Amygdala (tissue), 56 donors: ENCODE measurements around the gene PHC2.

Experiments used
- DNase-seq, 56 donors: peaks; one replicate each; lab custom pipeline; 2025; lab: John Stamatoyannopoulos, UW

The PHC2 gene

DNA sequence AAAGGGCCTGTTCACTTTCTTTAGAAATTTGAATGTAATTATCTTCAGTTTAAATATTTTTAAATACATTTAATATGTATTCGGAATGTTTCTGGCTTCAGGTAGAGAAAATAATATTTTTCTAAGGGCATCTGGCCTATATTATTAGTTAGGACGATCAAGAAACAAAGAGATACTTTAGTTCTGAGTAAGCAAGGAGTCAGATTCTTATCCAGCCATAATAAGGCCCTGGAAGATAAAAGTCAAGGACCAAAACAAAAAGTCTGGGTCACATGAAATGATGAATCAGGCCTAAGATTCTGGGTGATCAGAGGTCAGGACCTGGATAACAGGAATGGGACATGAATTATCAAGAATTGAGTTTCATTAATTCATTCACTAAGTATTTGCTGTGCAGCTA is 6.3 kb downstream of the PHC2 start:
- DNase-seq, result no peak

DNA sequence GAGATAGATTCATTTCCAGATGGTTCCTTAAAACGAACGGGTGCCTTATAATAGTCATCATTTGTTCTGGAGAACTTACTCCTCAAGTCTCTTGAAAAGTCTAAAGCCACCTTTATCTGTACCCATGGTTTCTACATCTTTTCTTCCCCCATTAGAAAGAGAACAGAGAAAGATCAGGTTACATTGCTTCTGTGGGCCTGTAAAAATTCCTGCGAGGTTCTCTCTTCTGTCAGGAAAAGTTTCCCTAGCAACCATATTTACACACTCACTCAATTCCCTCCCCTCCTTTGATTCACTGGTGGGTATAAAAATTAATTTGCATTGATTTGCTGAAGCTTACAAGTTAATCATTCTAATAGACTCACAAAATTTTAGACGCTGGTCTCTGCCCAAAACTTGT is 6.7 kb downstream of the PHC2 start:
- DNase-seq, result no peak

DNA sequence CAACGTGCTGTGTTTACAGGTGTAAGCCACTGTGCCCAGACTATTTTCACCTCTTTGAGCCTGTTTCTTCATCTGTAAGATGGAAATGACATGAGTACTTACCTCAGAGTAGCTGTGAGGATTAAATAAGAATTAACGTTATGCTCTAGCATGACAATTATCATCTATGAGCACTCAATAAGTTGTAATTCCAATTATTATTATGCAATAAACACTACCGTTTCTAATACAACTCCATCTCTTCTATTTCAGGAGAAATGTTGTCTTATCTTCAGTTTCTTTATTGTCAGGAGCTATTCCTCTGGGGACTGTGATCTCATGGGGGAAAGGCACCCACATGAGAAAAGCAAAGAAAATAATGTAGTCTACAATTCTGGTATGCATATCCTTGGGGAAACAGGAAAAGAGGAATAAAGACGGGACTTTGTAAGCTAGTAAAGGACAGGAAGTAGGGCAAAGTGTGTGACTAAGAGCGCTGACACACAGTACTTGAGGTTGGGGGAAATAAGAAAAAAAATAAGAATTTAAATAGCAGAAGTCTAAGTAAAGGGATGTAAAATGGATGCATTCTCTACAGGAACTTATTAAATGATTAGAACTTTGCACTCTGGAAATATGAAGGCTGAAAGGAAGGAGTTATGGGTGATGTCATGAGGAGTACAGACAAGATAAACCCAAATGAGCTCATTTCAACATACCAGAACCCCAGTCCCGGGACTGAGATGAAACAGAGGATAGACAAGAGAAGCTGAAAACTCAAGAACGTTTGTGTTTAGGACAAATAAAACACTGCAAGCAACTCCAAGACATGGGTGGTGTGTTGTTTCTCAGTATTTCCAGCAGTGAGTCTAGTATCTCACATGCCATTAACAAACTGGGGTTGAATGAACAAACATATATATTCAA is 9.8 kb downstream of the PHC2 start:
- no peak for DNase-seq

DNA sequence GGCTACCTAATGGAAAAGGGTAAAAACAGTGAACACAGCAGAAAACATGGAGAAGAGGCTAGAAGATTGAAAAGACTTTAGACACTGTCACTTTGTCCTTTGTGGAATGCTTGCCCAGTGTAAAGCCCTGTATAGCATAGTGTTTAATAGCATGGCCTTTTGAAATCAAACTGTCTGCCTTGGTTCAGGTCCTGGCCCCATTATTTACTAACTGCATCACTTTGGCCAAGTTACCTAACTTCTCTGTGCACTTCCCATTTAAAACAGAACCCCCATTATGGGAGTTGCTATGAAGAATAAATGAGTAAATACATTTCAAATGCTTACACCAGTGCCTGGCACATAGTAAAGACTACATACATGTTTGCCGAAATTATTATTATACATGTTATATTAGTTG is 12.1 kb downstream of the PHC2 start:
- DNase-seq, result no peak

DNA sequence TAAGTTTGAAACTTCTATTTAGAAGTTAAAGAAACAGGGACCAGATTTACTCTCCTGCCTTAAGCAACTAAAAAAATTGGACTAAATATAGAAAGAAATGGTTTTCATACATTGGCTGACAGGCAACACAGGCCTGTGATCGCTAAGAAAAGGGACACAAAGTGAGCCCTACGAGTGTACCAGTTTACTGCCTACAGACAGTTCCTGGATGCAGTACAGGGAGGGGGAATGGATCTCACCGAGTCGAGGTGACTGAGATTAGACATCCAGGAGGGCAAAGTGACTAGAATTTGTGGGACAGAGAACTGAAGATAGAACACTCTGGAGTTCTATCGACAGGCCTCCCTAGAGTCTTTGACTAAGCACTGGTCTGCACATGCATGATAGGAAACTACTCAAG is 16.0 kb downstream of the PHC2 start:
- no peak for DNase-seq

DNA sequence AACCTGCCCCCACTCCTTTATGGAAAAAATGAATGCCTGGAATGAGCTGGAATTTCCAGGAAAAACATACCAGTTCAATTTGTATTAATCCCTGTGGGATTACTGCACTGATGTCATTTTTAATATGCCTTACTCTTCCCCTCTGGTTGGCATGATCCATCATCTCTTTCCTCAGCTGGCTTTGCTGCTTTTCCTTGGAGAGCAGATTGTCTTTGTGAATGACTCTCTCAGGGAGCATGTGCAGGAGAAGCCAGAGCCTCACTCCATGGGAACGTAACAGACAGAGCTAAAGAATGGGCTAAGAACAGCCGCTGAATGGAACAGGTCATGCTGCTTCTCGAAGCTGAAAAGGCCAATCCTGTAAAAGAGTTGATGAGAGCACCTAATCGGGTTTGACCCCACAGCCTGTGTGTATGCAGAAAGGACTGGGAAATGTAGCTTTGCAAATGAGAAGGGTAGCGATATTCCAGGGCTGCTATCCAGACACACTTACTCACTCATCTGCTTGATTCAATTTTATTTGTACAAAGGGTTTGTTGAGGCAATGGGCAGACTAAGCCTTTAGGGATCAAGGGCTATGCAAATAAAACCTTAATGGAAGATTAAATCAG is 20.7 kb downstream of the PHC2 start:
- DNase-seq, result peak in 15 of 56 donors; percentile 9 to 58 (median 34)

DNA sequence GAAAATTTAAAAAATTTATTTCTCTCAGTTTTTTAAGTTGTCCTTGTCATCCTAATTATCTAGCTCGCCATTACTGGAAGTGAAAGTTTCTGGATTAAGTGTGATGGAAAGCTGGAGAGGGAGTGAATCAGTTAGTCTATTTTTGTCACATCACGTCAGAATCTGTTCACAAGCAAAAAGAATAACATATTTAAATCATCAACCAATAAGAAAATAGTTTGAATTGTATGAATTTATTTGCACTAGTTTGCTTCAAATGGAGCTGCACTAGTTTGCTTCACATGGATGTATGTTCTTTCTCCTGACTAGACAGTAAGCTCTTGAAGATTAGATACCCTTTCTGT is 22.8 kb downstream of the PHC2 start:
- DNase-seq, result no peak

DNA sequence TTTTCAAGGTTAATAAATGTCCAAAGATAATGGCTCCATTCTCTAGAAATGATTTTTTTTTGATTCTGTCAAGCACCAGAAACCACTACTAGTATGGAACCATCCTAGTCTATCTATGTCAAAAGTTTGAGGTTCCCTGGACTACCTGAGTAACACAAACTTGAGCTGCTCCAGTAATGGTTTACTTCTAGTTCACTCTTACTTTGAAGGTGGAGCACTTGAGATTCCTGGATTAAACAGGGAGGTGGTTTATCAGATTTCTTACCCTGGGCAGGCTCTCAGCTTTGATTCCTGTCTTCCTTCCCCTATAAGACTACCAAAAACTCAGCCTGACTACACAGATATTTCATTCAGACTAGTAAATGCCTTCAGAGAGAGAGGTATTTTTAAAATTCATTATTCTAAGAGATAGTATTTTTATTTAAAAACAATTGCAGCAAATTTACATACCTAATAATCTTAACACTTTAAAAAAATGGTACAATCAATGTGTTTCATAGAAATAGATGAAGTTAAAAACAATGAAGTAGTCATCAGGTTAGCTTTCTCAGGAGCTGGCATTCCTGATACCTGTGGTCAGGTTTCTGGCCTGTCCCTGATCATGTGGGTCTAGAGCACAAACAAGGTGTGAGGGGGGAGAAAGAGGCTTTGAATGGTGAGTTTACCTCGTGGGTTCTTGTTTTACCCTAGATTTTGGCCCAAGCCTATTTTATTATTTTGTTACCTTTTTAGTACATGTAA is 23.4 kb downstream of the PHC2 start:
- DNase-seq, result no peak

DNA sequence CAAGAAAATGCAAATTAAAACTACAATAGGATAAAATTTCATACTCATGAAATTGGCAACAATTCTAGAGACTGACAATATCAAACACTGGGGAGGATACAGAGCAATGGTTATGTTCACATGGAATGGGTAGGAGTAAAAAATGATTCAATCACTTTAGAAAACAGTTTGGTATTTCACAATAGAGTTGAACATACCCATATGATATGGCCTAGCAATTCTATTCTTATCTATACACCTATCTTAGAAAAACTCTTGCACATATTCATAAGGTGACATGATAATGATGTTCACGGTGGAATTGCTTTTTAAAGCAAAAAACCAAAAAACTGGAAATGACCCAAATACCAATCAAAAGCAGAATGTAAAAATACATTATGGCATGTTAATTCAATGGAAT is 28.7 kb downstream of the PHC2 start:
- no peak for DNase-seq

DNA sequence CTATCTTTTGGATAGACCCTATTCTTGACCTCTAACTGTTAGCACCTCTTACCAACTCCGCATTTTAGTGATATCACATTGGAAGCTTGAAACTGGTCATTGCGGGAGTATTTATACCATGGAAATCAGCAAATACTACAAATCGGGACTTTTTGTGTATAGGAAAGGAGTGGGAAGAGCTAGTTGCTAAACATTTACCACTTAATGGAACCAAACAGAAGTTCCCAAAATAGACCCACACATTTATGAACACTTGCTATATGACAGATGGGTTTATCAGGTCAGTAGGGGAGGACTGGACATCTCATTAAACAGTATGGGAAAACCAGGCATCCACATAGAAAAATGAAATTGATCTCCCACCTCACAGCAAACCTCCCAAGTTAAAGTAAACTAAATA is 29.4 kb downstream of the PHC2 start:
- no peak for DNase-seq

DNA sequence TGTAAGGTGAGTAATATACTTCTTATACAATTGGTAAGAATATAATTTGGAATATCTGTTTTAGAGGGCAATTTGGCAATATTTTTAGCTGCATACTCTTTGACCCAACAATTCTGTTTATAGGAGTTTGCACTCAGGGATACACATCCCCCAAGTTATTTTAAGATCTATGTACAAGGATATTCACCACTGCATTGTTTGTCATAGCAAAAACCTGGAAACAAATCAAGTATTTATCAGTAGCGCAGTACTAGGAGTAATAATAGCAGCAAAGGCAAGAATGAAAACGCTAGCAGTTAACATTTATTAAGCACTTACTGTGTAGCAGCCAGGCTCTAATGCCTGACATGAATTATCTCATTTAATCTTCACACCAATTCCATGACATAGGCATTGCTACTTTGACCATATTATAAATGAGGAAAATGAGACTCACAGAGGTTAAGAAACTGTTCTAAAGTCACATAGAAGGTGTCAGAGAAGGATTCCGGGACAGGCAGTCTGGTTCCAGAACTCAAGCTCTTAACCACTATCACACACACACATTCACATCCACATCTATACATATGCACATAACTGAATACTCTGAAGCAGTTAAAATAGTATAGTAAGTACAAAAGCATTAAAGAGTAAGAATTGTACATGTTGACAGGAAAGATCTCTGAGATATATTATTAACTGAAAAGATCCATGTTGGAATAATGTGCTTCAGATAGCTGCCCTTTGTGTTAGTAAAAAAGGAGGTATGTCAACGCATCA is 30.6 kb downstream of the PHC2 start:
- DNase-seq, result no peak

DNA sequence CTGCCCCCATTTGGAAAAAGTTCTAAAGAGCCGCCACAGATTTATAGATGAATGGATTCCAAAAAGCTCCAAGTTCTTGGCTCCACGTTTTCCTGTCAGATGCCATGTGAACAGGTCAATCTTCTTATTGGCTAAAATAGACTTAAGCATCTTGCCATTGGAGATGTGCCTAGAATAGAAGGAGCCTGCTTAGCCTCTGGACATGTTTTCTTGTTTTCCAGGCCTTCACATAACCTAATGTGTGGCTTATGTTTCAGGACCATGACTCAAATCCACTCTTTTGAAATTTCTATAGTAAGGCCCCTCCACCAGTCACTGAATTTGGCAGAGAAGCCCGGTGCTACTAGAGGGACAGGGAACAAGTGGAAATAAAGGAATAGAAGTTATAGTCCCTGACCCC is 31.5 kb downstream of the PHC2 start:
- no peak for DNase-seq

DNA sequence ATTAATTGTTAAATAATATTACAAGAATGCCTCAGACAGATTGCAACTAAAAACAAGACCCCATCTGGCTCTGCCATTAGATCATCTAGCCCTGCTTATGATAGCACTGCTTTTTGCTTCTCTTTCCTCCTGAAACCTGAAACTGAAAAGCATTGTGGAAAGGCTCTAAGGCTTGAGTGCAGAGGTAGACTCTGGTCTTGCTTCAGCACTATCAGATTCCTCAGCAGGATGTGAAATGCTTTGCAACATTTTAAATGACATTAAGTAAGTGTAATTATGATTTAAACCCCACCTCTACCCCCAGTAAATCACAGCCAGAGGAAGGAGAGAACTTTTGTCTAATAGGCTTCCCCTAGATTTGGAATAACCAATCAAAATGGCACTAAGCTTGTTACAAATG is 32.9 kb downstream of the PHC2 start:
- DNase-seq, result no peak

DNA sequence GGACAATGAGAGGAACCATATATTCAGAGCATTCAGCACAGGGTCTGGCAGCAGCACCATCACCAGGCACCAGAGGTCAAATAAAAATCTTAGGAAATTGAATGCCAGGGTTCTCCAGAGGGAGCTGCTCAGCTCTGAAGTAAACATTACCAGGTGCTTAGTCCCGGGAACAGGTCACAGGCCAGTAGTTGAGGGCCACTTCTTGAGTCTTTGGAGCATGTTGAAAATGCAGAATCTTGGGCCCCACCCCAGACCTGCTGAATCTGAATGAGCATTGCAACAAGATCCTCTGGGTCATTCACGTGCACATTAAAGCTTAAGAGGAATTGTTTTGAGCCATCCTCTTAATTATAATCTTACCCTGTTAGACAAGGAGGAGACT is 33.8 kb downstream of the PHC2 start:
- DNase-seq, result no peak

DNA sequence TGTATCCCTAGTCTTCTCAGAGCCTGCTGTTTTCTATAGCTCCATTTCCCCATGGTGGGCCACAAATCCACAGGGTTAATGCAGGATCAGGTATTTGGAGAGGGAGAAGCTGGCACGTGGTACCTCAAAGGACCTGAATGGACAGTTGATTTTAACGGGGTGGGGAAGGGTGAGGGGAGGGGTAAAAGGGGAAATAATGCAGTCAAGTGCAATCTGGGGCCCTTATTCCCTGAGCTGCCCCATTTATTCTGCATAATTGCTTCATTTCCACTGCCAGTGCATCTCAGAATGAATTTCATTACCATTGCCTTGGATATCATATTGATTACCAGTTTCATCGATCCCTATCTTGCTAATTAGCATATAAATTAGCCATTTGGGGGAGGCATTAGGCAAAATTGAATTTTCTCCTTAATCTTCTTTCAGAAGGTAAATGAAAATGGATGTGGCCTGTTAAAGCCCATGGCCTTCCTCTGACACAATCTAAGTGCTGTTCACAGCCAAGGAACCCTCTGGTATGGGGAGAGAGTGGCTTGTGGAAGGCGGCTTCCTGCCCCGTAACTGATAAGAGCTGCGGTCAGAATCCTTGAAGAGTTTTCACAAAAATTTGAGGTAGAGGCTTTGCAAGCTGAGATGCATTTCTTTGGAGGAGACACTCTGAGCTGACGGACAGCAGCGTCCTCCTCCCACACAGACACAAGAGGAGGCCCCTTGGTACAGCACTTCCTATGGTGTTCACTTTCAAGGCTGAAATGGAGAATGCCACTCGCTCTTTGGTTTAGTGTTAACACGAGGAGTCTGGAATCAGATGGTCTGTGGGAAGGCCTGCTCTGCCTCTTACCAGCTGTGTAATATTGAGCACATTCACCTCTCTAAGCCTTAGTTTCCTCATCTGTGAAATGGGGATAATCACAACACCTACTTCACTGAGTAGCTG is 34.4 kb downstream of the PHC2 start:
- DNase-seq, result no peak

DNA sequence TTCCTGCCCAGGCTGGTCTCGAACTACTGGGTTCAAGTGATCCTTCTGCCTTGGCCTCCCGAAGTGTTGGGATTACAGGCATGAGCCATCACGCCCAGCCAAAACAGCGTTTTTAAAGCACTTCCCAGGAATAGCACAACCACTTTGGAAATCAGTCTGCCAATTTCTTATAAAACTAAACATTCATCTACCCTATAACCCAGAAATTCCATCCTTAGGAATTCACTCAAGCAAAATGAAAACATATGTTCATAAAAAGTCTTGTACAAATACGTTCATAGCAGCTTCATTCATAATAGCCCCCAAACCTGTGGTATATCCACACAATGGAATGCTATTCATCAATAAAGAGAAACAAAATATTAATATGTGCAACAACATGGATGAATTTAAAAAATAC is 36.1 kb downstream of the PHC2 start:
- DNase-seq, result no peak

DNA sequence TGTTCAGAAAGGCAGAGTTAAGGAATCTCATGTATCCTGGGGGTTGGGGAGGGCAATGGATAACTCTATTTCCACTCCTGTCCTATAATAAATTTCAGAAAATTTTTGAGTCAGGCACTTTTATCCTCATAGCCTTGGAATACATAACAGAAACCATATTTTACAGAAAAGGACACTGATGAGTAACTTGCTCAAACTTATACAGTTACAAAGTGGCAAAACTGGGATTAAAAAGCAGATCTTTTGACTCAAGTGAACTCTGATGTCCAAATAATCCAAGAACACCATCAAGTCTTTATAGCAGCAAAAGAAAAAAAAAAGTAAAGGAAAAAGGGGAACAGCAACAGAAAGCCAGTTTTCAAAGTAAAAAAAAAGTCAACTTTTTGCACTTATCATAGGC is 36.9 kb downstream of the PHC2 start:
- DNase-seq, result no peak

DNA sequence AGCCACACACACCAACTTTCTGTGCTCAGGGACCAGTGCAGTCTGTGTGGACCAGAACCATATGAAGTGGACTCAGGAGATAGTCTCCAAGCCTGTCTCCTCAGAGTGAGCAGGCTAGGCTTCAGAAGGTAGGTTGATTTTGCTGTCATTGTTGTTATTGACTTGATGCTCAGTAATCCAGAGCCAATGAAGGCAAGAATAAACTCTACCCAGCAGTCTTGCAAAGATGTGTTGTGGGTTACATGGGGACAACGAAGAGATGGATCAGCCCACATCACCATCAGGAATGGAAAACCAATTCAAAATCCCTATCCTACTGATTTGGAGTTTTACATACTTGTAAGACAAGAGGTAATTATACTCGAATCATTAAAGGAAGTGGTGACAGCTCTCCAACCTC is 37.4 kb downstream of the PHC2 start:
- no peak for DNase-seq

DNA sequence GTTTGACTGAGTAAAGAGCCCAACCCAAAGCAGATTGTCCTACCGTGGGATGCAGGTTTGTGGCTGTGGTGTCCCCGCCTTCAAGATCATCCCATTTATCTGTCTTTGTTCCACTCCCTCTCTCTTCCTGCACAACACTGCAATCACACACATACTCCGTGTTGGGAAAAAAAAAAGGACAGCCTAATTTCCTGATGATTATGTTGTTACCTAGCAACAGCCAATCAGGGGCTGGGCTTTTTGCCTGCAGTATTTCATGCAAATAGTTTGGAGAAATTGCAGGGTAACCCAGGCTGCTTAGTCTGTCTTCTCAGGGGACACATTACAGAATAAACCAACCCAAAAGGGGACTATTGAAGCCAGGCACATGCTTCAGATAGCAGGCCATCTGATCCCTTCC is 38.3 kb downstream of the PHC2 start:
- DNase-seq, result peak in 8 of 56 donors; percentile 20 to 52 (median 28)

DNA sequence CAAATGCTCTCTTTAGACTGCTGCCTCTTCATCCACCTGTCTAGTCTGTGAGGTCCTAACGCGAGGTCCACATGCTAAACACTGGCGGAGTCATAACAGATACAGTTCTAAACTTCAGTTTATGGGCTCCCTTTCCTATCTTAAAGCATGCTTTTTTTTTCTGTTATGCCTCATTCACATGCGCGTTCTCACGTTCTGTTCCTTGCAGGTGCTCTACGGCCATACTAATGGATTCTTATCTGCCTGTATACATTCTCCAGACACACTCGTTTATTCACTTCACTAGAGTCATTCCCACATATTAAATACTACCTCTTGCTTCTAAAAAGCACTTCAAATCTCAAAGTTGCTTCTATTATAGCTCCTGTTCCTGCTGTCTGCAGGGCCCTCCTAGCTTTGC is 38.7 kb downstream of the PHC2 start:
- DNase-seq, result no peak
